ENCODE data around the gene NTHL1. TPM values are rescaled to one million over a fixed set of nuclear protein-coding genes. Genes with fewer than 3 reads are reported as not detected.

The NTHL1 gene
- total and polyA plus RNA-seq, 2 of the 4 experiments (the other 2 are of a cell fraction) = 22.8 to 28.0 TPM

GRCh38 chr16:2058420-2058819 lies 10.8 kb upstream of the NTHL1 start:
- Histone ChIP-seq H4K20me1 (ENCODE audit: insufficient read depth, low read length) (no peaks in the 10 kb centered on the region; the same call in 1 of the 2 replicates), H3K9ac (ENCODE audit: low read depth, low read length) (no peak overlapping the region), H2AFZ (replicated peaks; ENCODE audit: low read length, poor library complexity) (no peak overlapping the region), H2AK9ac (replicated peaks; ENCODE audit: low read depth, low read length, poor library complexity) (no peak overlapping the region), H3K36me3 (ENCODE audit: control insufficient read depth, insufficient read depth, low read length) (peaks cover 63% of the 10 kb centered on the region), H3K9me1 (ENCODE audit: insufficient read depth, low read length) (no peaks in the 10 kb centered on the region), H4K5ac (ENCODE audit: low read depth, low read length) (no peak overlapping the region), H3K56ac (ENCODE audit: extremely low read depth, insufficient read depth, low read length) (no peak overlapping the region), H3K27ac (ENCODE audit: insufficient read depth, low read length) (no peak overlapping the region), H3K4me3 (ENCODE audit: insufficient read depth, low read depth, low read length) (no peak overlapping the region), H3K18ac (ENCODE audit: low read depth, low read length) (no peak overlapping the region), H4K8ac (ENCODE audit: low read depth in 2 of 2, low read length in 2 of 2) (no peak overlapping the region), H4K91ac (ENCODE audit: insufficient read depth, low read depth, low read length) (no peak overlapping the region), H3K14ac (replicated peaks; ENCODE audit: low read depth, low read length) (no peak overlapping the region), H3K4me1 (ENCODE audit: control insufficient read depth, insufficient read depth, low read length) (no peaks in the 10 kb centered on the region), H2BK120ac (ENCODE audit: low read depth, low read length) (no peak overlapping the region), H2BK15ac (ENCODE audit: low read depth, low read length) (no peak overlapping the region), H2BK5ac (ENCODE audit: low read depth, low read length, poor library complexity, severe bottlenecking) (no peak overlapping the region), H3K79me1 (ENCODE audit: low read depth in 1 of 2, low read length in 2 of 2) (peaks cover 0 to 17% of the 10 kb centered on the region in 2 experiments; a peak in 2 of 4 replicates), H3K27me3 (ENCODE audit: control insufficient read depth, insufficient read depth, low read length) (no peaks in the 10 kb centered on the region), H3K4me2 (ENCODE audit: low read depth, low read length) (no peak overlapping the region), H3K4ac (ENCODE audit: low read depth, low read length) (no peak overlapping the region), H3K23ac (ENCODE audit: low read depth, low read length) (no peak overlapping the region), H3K9me3 (ENCODE audit: control insufficient read depth, insufficient read depth, low read length) (no peaks in the 10 kb centered on the region), H2AK5ac (ENCODE audit: low read depth, low read length) (no peak overlapping the region), H2BK20ac (ENCODE audit: low read depth, low read length) (no peak overlapping the region)
- DNase-seq (no peak), ATAC-seq (ENCODE audit: low read depth) (no peak)
- TF ChIP-seq SMC3 (IDR thresholded peaks at IDR 0.05; ENCODE audit: low read depth, low read length) (no peak), RFX5 (IDR thresholded peaks at IDR 0.05; ENCODE audit: low read depth, low read length) (no peak), NFE2L2 (IDR thresholded peaks at IDR 0.05; ENCODE audit: low read depth, low read length) (no peak), CHD1 (IDR thresholded peaks at IDR 0.05; ENCODE audit: low read depth, low read length) (no peak), CTCF (conservative IDR thresholded peaks at IDR 0.05; ENCODE audit: low read depth, low read length) (no peak), ELK1 (IDR thresholded peaks at IDR 0.05; ENCODE audit: borderline replicate concordance, low read depth, low read length) (no peak), POLR2A (IDR thresholded peaks at IDR 0.05; ENCODE audit: low read depth, low read length) (no peak)
- in situ Hi-C loops (cut with MboI; ENCODE audit: low sequenced_read_pairs) (no loop called here), dilution Hi-C loops (cut with HindIII; ENCODE audit: low sequenced_read_pairs, unreplicated experiment) (no loop called here), intact Hi-C loops (cut with micrococcal nuclease) (no loop called here)
- 84% methylated on average over 9 of the region's 13 CpGs; no CpG with 5 or more reads in 1 of the 2 experiments for WGBS, 2 experiments (ENCODE audit: extremely low coverage in 2 of 2, insufficient read length in 1 of 2)
- BruUV-seq (replicated peaks) = no TSS peak
- ChIA-PET POLR2A (ENCODE audit: unreplicated experiment) (no interaction called here), CTCF (no interaction called here)
